ENCODE measurements around the gene MAP1LC3B.

Gene MAP1LC3B

DNA sequence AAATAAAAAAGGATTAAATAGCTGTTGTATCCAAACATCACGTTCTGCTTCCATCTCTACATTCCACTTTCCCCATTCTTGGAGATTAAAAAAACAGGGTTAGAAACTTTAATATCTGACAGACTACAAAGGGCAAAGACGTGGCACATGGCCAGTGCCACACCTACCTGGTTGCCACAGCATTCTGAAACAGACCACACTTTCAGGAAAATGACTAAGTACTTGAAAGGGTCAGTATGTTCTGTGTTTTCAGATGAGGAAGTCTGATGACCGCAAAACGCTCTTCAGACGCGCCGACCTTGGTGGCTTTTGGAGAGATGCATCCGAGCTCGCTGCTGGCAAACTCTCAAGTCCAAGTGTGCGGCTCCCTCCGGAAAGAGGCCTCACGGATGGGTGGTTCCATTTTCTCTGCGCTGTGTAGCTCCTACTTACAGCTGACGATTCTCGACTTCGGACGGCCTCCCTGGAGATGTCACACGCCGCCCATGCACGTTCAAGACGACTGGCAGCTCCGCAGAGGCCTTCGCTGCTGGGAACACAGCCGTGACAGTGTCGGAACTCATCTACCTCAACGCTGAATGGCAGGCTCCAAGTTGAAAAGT is 15.5 kb downstream of the MAP1LC3B start:
- no peak overlapping the region for H3K4me3 ChIP-seq (ENCODE audit: low read depth, low read length)
- no peak overlapping the region for H3K27ac ChIP-seq (ENCODE audit: extremely low read depth, low read depth, low read length)
- H3K9me3 ChIP-seq (ENCODE audit: control insufficient read depth, insufficient read depth, low read depth, low read length) = no peaks in the 10 kb centered on the region
- H3K36me3 ChIP-seq (ENCODE audit: control insufficient read depth in 2 of 2, insufficient read depth in 1 of 2, low read length in 2 of 2) = peaks cover 9 to 90% of the 10 kb centered on the region in 2 experiments; a peak in 2 of 3 replicates
- TF ChIP-seq KLF9 (tag by site-specific recombination; IDR thresholded peaks at IDR 0.05; ENCODE audit: low read depth) (0 out of 2 replicates have a peak, but pooled peaks have one; percentile 22), ZNF302 (tag by site-specific recombination; IDR thresholded peaks at IDR 0.05; ENCODE audit: low read depth) (no peak)
- CTCF ChIA-PET = interaction anchor here (0.6 to 1.5 kb wide), 5 partner anchors 9 to 229 kb away, joined by 3 to 6 read pairs (median 4); partner anchors contain the start of gene FBXO31
- POLR2A ChIA-PET = no interaction called here
- H3K4me1 ChIP-seq (ENCODE audit: control insufficient read depth, insufficient read depth, low read length) = no peaks in the 10 kb centered on the region

DNA sequence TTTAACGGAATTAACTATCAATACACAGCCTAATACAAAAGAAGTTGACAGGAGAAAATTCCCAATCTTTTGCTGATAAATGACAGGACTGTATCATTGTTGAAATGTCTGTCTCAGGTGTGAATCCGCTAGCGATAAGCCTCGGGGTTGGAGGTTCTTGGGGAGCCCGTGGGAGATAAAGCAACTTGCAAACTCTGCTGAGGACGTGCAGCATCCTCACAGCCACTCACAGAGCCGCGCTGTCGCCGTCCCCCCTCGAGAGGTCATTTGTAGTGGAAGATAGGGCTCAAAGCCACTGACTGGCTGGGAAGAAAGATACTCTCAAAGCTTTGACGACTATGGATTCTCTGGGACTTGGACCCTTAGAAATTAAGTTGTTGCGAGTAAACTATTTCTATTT is 17.0 kb downstream of the MAP1LC3B start:
- ChIA-PET POLR2A (no interaction called here), CTCF (interaction anchor here (0.6 to 0.9 kb wide), 2 partner anchors 64 to 227 kb away, joined by 4 to 7 read pairs; no protein-coding TSS in a partner anchor)
- no peak for TF ChIP-seq ZNF366 (tag by site-specific recombination; conservative IDR thresholded peaks at IDR 0.05)
- TF ChIP-seq ZNF302 (tag by site-specific recombination; IDR thresholded peaks at IDR 0.05; ENCODE audit: low read depth) = no peak
- no peak for TF ChIP-seq GLIS2 (tag by site-specific recombination; IDR thresholded peaks at IDR 0.05)
- TF ChIP-seq, protein P1, sequence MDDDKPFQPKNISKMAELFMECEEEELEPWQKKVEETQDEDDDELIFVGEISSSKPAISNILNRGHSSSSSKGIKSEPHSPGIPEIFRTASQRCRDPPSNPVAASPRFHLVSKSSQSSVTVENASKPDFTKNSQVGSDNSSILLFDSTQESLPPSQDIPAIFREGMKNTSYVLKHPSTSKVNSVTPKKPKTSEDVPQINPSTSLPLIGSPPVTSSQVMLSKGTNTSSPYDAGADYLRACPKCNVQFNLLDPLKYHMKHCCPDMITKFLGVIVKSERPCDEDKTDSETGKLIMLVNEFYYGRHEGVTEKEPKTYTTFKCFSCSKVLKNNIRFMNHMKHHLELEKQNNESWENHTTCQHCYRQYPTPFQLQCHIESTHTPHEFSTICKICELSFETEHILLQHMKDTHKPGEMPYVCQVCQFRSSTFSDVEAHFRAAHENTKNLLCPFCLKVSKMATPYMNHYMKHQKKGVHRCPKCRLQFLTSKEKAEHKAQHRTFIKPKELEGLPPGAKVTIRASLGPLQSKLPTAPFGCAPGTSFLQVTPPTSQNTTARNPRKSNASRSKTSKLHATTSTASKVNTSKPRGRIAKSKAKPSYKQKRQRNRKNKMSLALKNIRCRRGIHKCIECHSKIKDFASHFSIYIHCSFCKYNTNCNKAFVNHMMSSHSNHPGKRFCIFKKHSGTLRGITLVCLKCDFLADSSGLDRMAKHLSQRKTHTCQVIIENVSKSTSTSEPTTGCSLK (tag by site-specific recombination; IDR thresholded peaks at IDR 0.05) = no peak
- no peak for TF ChIP-seq ZNF214 (tag by site-specific recombination; IDR thresholded peaks at IDR 0.05; ENCODE audit: borderline replicate concordance)
- H3K27ac ChIP-seq (ENCODE audit: extremely low read depth, low read depth, low read length) = no peak overlapping the region
- no peaks in the 10 kb centered on the region for H3K9me3 ChIP-seq (ENCODE audit: control insufficient read depth, insufficient read depth, low read depth, low read length)
- H3K4me1 ChIP-seq (ENCODE audit: control insufficient read depth, insufficient read depth, low read length) = no peaks in the 10 kb centered on the region
- peaks cover 9 to 89% of the 10 kb centered on the region in 2 experiments; a peak in 2 of 3 replicates for H3K36me3 ChIP-seq (ENCODE audit: control insufficient read depth in 2 of 2, insufficient read depth in 1 of 2, low read length in 2 of 2)
- no peak overlapping the region for H3K4me3 ChIP-seq (ENCODE audit: low read depth, low read length)

DNA sequence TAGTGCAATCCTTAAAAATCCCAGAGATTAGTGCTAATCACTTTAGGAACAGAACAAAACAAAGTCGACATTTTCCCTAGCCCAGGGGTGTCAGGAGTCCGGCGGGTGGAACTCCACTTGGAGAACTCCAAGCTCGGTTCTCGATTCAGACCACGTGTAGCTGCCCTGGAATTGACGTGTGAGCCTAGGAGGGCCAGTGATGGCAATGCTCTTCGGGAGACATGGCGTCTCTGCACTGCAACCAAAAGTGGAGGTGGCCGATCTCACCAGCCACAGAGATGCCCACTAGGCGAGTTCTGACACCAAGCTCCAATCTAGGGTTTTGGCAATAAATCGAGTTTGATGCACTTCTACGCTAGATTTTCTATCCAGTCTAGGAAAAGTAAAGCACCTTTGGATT is 17.6 kb downstream of the MAP1LC3B start:
- no peaks in the 10 kb centered on the region for H3K4me1 ChIP-seq (ENCODE audit: control insufficient read depth, insufficient read depth, low read length)
- H3K36me3 ChIP-seq (ENCODE audit: control insufficient read depth in 2 of 2, insufficient read depth in 1 of 2, low read length in 2 of 2) = peaks cover 9 to 89% of the 10 kb centered on the region in 2 experiments; a peak in 2 of 3 replicates
- TF ChIP-seq ZNF341 (tag by site-specific recombination; IDR thresholded peaks at IDR 0.05; ENCODE audit: low read depth) (no peak), ZEB2 (tag by site-specific recombination; IDR thresholded peaks at IDR 0.05) (no peak), ZNF544 (tag by site-specific recombination; IDR thresholded peaks at IDR 0.05) (no peak), ZBTB17 (tag by site-specific recombination; IDR thresholded peaks at IDR 0.05) (no peak), GLIS2 (tag by site-specific recombination; IDR thresholded peaks at IDR 0.05) (no peak)
- TF ChIP-seq, protein P2, sequence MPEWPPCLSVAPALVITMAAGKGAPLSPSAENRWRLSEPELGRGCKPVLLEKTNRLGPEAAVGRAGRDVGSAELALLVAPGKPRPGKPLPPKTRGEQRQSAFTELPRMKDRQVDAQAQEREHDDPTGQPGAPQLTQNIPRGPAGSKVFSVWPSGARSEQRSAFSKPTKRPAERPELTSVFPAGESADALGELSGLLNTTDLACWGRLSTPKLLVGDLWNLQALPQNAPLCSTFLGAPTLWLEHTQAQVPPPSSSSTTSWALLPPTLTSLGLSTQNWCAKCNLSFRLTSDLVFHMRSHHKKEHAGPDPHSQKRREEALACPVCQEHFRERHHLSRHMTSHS (tag by site-specific recombination; IDR thresholded peaks at IDR 0.05) = no peak
- H3K9me3 ChIP-seq (ENCODE audit: control insufficient read depth, insufficient read depth, low read depth, low read length) = no peaks in the 10 kb centered on the region
- ChIA-PET POLR2A (no interaction called here), CTCF (interaction anchor here (0.6 to 0.9 kb wide), 2 partner anchors 63 to 227 kb away, joined by 4 to 7 read pairs; no protein-coding TSS in a partner anchor)
- no peak overlapping the region for H3K4me3 ChIP-seq (ENCODE audit: low read depth, low read length)
- H3K27ac ChIP-seq (ENCODE audit: extremely low read depth, low read depth, low read length) = no peak overlapping the region

DNA sequence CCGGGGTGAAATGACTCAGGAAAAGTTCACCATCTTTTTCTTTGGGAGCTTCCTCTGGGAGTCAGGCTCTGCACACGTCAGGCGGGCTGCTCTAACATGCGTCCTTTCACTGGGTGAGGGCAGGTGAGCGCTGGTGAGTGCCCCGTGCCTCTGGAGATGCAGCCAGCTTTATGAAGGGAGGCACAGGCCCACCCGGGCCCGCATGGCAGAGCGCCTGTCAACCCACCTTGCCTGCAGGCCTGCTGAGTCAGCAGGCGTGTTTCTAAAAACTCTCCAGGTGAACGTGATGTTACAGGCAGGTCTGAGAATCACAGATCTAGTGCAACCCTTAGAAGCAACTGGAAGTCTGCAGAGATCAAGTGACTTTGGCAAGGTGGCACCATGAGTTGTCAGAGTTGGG is 18.4 kb downstream of the MAP1LC3B start:
- no peaks in the 10 kb centered on the region for H3K4me1 ChIP-seq (ENCODE audit: control insufficient read depth, insufficient read depth, low read length)
- POLR2A ChIA-PET = no interaction called here
- CTCF ChIA-PET = interaction anchor here (0.7 kb wide), 1 partner anchor 167 kb away, joined by 3 read pairs; no protein-coding TSS in a partner anchor
- no peak overlapping the region for H3K27ac ChIP-seq (ENCODE audit: extremely low read depth, low read depth, low read length)
- H3K4me3 ChIP-seq (ENCODE audit: low read depth, low read length) = no peak overlapping the region
- TF ChIP-seq ZNF214 (tag by site-specific recombination; IDR thresholded peaks at IDR 0.05; ENCODE audit: borderline replicate concordance) = no peak
- no peak for TF ChIP-seq ZNF239 (tag by site-specific recombination; IDR thresholded peaks at IDR 0.05)
- TF ChIP-seq ZNF132 (tag by site-specific recombination; IDR thresholded peaks at IDR 0.05; ENCODE audit: borderline replicate concordance) = no peak
- no peak for TF ChIP-seq SCRT2 (tag by site-specific recombination; IDR thresholded peaks at IDR 0.05)
- TF ChIP-seq GLI2 (tag by site-specific recombination; IDR thresholded peaks at IDR 0.05; ENCODE audit: borderline replicate concordance, low read depth) = no peak
- no peaks in the 10 kb centered on the region for H3K9me3 ChIP-seq (ENCODE audit: control insufficient read depth, insufficient read depth, low read depth, low read length)
- H3K36me3 ChIP-seq (ENCODE audit: control insufficient read depth in 2 of 2, insufficient read depth in 1 of 2, low read length in 2 of 2) = peaks cover 9 to 87% of the 10 kb centered on the region in 2 experiments; a peak in 2 of 3 replicates
